Measurements from ENCODE around the gene COL9A2.

GRCh38 chr1:40353082-40353481 lies 36.0 kb upstream of the COL9A2 start:
- TF ChIP-seq CTCF (IDR thresholded peaks at IDR 0.05) (no peak), POLR2A (IDR thresholded peaks at IDR 0.05) (no peak)

Measured in uterus (tissue), 2 donors.